Mesothelial cell of epicardium (in vitro differentiated cells): ENCODE measurements around the gene SLC4A3. TPM values are rescaled to one million over a fixed set of nuclear protein-coding genes. Genes with fewer than 3 reads are reported as not detected.
"Not testable (repeated sequence)": the region's sequence is repeated elsewhere in the genome, so short reads cannot be mapped to it uniquely, and the experiment has no call there.

Source experiments
- DNase-seq, 2 experiments: peaks; one replicate each; pipeline ENCODE4 v3.0.0; 2021; ENCODE audit warnings: low spot score in 2 of 2; ENCODE audit not compliant: unreplicated experiment in 2 of 2
- H3K27ac Mint-ChIP-seq: 2 replicates; pipeline ENCODE4 v1.8.0; 2021; ENCODE audit warnings: mixed read lengths
- H3K27me3 Mint-ChIP-seq: 2 replicates; pipeline ENCODE4 v1.8.0; 2021; ENCODE audit warnings: low read depth, mixed read lengths
- H3K36me3 Mint-ChIP-seq: 2 replicates; pipeline ENCODE4 v1.8.0; 2021; ENCODE audit warnings: mixed read lengths
- H3K4me1 Mint-ChIP-seq: 2 replicates; pipeline ENCODE4 v1.8.0; 2021; ENCODE audit warnings: mixed read lengths
- H3K4me3 Mint-ChIP-seq: 2 replicates; pipeline ENCODE4 v1.8.0; 2021; ENCODE audit warnings: mild to moderate bottlenecking, moderate library complexity, mixed read lengths
- H3K9me3 Mint-ChIP-seq: 2 replicates; pipeline ENCODE4 v1.8.0; 2021; ENCODE audit warnings: mixed read lengths
- total RNA-seq: library from RNA; stranded (reverse); gene quantifications from 3 replicates; pipeline ENCODE4 v1.2.1, GENCODE V29; 2021
- TF ChIP-seq, protein P1 (sequence below): fragments of 200-600 bp; sonication (generic); IDR thresholded peaks from one replicate; pipeline ENCODE4 v1.5.0; 2021; ENCODE audit warnings: antibody characterized with exemption; ENCODE audit not compliant: unreplicated experiment

The SLC4A3 gene
- total RNA-seq, 1 donor from 2014 or later, result 23.6 TPM

DNA sequence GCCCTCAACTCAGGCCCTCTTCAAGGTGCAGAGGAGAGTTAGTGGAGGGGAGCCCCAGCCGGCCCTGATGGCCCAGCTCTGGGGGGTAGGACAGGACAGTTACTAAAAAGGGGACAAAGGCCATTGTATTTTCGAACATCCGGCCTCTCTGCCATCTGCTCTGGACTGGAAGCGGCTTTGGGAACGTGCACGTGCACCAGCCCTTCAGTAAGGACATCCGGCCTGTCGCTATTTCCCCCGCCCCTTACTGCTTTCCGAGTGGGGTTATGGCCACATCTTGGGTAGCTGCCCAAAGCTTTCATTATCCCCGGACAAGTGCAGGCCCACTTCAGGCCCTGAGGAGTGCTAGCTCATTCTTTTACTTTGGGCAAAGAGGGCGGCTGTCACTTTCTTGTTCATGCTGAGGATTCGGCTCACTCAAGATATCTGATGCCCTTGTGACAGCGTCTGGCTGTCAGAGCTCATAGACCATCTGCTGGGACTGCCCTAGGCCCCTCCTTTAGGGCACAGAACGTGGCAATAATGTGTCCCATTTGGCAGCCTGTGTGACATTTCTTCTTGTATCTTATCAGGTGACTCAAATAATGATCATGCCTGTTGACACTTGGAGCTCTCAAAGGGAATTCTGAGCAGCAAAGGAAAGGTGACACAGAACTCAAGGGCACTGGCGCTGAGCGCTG lies 17.5 kb downstream of the SLC4A3 start:
- Mint-ChIP-seq H3K27ac (no peak overlapping the region), H3K36me3 (no peaks in the 10 kb centered on the region), H3K4me3 (no peak overlapping the region), H3K4me1 (peaks cover 19% of the 10 kb centered on the region), H3K27me3 (peaks cover 5% of the 10 kb centered on the region), H3K9me3 (no peaks in the 10 kb centered on the region)
- TF ChIP-seq, protein P1, sequence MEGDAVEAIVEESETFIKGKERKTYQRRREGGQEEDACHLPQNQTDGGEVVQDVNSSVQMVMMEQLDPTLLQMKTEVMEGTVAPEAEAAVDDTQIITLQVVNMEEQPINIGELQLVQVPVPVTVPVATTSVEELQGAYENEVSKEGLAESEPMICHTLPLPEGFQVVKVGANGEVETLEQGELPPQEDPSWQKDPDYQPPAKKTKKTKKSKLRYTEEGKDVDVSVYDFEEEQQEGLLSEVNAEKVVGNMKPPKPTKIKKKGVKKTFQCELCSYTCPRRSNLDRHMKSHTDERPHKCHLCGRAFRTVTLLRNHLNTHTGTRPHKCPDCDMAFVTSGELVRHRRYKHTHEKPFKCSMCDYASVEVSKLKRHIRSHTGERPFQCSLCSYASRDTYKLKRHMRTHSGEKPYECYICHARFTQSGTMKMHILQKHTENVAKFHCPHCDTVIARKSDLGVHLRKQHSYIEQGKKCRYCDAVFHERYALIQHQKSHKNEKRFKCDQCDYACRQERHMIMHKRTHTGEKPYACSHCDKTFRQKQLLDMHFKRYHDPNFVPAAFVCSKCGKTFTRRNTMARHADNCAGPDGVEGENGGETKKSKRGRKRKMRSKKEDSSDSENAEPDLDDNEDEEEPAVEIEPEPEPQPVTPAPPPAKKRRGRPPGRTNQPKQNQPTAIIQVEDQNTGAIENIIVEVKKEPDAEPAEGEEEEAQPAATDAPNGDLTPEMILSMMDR, result no peak
- no peak for DNase-seq

DNA sequence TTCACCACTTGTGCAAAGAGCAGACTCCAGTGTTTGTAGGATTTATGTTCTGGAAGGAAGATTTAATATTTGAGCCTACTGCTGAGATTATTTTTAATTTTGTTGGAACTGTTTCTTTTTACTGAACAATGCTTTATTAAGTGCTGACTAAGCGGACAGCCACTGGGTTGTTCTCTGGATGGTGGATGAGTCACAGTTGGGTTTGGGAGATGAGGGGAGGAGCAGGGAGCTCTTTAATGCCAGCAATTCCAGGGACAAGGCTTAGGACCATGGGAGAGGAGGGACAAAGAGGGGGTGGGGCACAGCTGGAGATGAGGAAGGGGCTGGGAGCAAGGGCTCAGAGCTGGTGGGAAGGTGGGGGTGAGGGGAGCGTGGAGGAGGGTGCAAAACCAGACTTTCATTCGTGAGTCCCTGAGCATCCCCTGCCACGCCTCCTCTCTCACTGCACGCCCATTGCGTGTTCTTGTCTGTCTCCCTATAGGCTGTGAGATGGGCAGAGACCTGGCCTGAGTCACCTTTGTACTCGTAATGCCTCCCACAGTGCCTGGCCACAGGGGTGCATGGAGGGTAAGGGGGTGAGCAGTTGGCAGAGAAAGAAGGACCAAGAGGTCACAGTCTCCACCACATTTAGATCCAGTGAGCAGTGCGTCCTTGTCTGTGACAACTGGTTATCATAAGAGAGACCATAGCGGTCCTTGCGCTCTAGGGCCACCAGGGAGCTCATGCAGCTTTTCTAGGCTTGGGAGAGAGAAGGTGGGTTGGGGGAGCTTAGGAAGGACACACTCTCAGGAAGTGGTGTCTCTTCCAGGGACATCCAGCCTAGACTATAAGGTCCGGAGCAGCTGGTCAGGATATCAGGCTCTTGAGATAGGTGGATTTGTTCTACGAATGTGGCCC lies 18.4 kb downstream of the SLC4A3 start:
- Mint-ChIP-seq H3K9me3 (no peaks in the 10 kb centered on the region), H3K36me3 (no peaks in the 10 kb centered on the region), H3K4me1 (peaks cover 19% of the 10 kb centered on the region), H3K27ac (no peak overlapping the region), H3K4me3 (no peak overlapping the region), H3K27me3 (peaks cover 5% of the 10 kb centered on the region)
- TF ChIP-seq, protein P1, result no peak
- no peak for DNase-seq

DNA sequence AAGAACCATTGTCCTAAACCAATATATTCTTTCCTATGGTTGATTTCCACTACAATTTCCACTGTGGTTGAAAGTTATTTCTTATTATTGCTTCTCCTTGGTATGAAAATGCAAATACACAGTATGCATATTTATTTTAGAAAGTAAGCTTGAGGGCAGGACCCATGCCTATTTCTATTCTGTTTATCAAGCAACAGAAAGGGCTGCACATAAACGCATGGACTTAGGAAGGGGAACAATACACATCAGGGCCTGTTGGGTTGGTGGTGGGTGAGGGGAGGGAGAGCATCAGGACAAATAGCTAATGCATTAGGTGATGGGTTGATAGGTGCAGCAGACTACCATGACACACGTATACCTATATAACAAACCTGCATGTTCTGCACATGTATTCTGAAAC lies 20.7 kb downstream of the SLC4A3 start:
- no peak overlapping the region for H3K27ac Mint-ChIP-seq
- H3K9me3 Mint-ChIP-seq, result peaks cover 9% of the 10 kb centered on the region
- peaks cover 2% of the 10 kb centered on the region for H3K27me3 Mint-ChIP-seq
- H3K4me3 Mint-ChIP-seq, result no peak overlapping the region
- DNase-seq, result no peak
- TF ChIP-seq, protein P1, result no peak
- H3K36me3 Mint-ChIP-seq, result no peaks in the 10 kb centered on the region
- peaks cover 7% of the 10 kb centered on the region for H3K4me1 Mint-ChIP-seq

DNA sequence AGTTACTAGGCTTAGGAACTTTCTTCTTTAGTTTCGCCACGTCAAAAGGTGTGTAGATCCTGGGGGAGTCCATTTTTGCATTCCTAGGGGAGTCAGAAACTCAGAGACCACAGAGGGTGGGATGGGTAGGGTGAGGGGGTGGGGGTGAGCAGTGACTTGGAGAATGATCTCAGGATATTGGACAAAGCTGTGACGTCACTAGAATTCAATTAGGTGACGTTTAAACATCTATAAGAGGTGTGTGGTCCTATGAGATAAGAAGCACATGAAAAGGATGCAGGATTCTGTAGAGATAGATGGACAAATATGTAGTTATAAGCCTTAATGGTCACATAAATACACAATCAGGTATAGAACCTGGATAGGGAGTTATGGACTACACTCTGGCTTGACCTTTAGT lies 21.5 kb downstream of the SLC4A3 start:
- DNase-seq, result no peak
- TF ChIP-seq, protein P1, result no peak
- no peak overlapping the region for H3K4me3 Mint-ChIP-seq
- peaks cover 7% of the 10 kb centered on the region for H3K4me1 Mint-ChIP-seq
- peaks cover 2% of the 10 kb centered on the region for H3K27me3 Mint-ChIP-seq
- H3K27ac Mint-ChIP-seq, result no peak overlapping the region
- H3K9me3 Mint-ChIP-seq, result peaks cover 9% of the 10 kb centered on the region
- no peaks in the 10 kb centered on the region for H3K36me3 Mint-ChIP-seq

DNA sequence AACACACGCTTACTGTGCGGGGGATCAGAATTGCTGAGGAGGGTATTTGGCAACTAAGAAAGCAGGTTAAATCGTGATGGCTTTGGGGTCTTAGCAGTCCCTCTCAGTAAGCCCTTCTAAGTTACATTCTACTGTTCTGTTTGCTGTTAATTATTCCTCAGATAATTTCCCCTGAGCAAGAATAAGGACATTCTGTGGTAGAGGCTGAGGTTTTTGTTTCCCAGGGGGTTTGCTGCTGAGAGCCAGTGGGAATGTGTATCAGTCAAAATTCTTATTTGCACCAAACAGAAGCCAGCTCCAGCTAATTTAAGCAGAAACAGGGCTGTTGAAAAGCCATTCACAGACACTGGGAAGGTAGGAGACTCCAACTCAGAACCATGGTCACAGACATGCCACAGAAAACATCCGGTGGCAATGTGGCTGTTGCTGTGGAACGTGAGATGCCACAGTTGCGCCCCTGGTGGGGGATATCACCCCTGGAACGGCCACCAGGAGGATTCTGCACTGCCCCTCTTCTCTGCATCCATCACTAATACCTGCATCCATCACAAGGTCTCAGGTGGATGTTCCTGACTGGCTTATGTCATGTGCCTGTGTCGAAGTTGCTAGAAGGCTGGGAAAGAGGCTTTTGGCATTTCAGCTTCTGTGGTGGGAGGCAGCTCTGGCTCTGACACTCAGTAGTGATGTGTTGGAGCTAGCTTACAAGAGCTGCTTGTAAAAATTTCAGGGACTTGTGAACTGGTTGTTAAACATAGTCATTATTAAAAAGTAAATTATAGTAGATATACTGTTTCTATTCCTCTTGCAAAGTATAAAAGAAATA lies 23.2 kb downstream of the SLC4A3 start:
- H3K27me3 Mint-ChIP-seq, result peaks cover under 1% of the 10 kb centered on the region
- H3K9me3 Mint-ChIP-seq, result peaks cover 9% of the 10 kb centered on the region
- no peak for DNase-seq

DNA sequence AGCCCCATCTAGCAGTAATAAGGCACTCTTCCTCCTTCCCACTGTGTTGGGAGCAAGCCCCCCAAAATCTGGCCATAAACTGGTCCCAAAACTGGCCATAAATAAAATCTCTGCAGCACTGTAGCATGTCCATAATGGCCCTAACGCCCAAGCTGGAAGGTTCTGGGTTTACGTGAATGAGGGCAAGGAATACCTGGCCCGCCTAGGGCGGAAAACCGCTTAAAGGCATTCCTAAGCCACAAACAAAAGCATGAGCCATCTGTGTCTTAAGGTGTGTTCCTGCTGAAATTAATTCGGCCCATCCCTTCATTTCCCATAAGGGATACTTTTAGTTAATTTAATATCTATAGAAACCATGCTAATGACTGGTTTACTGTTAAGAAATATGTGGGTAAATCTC lies 24.2 kb downstream of the SLC4A3 start:
- H3K27ac Mint-ChIP-seq, H3K27me3 Mint-ChIP-seq, DNase-seq, H3K4me3 Mint-ChIP-seq, H3K4me1 Mint-ChIP-seq, H3K36me3 Mint-ChIP-seq: not testable (repeated sequence)
- H3K9me3 Mint-ChIP-seq, result peaks cover 14% of the 10 kb centered on the region

More for the DNA sequence above, 23.2 kb downstream of the SLC4A3 start:
- Mint-ChIP-seq H3K4me3 (no peak overlapping the region), H3K4me1 (peaks cover 1% of the 10 kb centered on the region), H3K36me3 (no peaks in the 10 kb centered on the region), H3K27ac (no peak overlapping the region)
- TF ChIP-seq, protein P1, result no peak
